ENCODE data around the gene TSACC. TPM values are rescaled to one million over a fixed set of nuclear protein-coding genes. Genes with fewer than 3 reads are reported as not detected.
A peak's percentile ranks its signal among the peaks of the same experiment; 100 is the strongest.

Gene TSACC
- total RNA-seq, 1 donor from 2014 or later = 0.25 TPM

- peaks cover 27% of the 10 kb centered on the region for H3K27me3 ChIP-seq (ENCODE audit: control insufficient read depth, insufficient read depth, low read length)
- TF ChIP-seq, protein P1, sequence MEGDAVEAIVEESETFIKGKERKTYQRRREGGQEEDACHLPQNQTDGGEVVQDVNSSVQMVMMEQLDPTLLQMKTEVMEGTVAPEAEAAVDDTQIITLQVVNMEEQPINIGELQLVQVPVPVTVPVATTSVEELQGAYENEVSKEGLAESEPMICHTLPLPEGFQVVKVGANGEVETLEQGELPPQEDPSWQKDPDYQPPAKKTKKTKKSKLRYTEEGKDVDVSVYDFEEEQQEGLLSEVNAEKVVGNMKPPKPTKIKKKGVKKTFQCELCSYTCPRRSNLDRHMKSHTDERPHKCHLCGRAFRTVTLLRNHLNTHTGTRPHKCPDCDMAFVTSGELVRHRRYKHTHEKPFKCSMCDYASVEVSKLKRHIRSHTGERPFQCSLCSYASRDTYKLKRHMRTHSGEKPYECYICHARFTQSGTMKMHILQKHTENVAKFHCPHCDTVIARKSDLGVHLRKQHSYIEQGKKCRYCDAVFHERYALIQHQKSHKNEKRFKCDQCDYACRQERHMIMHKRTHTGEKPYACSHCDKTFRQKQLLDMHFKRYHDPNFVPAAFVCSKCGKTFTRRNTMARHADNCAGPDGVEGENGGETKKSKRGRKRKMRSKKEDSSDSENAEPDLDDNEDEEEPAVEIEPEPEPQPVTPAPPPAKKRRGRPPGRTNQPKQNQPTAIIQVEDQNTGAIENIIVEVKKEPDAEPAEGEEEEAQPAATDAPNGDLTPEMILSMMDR (IDR thresholded peaks at IDR 0.05; ENCODE audit: insufficient read depth, low read length, poor library complexity, severe bottlenecking) = no peak
- no peaks in the 10 kb centered on the region for H3K36me3 ChIP-seq (ENCODE audit: control insufficient read depth, insufficient read depth, low read length)
- DNase-seq (ENCODE audit: low read depth) = no peak
- H3K4me3 ChIP-seq (ENCODE audit: low read depth, low read length) = no peak overlapping the region
These were observed 18.0 kb downstream of the TSACC start for GRCh38 chr1:156356262-156356874.

GRCh38 chr1:156356875-156357534 lies 18.7 kb downstream of the TSACC start:
- no peak for DNase-seq (ENCODE audit: low read depth)
- TF ChIP-seq, protein P1 (IDR thresholded peaks at IDR 0.05; ENCODE audit: insufficient read depth, low read length, poor library complexity, severe bottlenecking) = peak; percentile 94
- Histone ChIP-seq H3K27me3 (ENCODE audit: control insufficient read depth, insufficient read depth, low read length) (peaks cover 27% of the 10 kb centered on the region), H3K36me3 (ENCODE audit: control insufficient read depth, insufficient read depth, low read length) (no peaks in the 10 kb centered on the region), H3K4me3 (ENCODE audit: low read depth, low read length) (no peak overlapping the region)

GRCh38 chr1:156357977-156358376 lies 19.7 kb downstream of the TSACC start:
- Histone ChIP-seq H3K36me3 (ENCODE audit: control insufficient read depth, insufficient read depth, low read length) (no peaks in the 10 kb centered on the region), H3K27me3 (ENCODE audit: control insufficient read depth, insufficient read depth, low read length) (peaks cover 27% of the 10 kb centered on the region), H3K4me3 (ENCODE audit: low read depth, low read length) (no peak overlapping the region)
- TF ChIP-seq, protein P1 (IDR thresholded peaks at IDR 0.05; ENCODE audit: insufficient read depth, low read length, poor library complexity, severe bottlenecking) = no peak
- no peak for DNase-seq (ENCODE audit: low read depth)

- peaks cover 27% of the 10 kb centered on the region for H3K27me3 ChIP-seq (ENCODE audit: control insufficient read depth, insufficient read depth, low read length)
- TF ChIP-seq, protein P1 (IDR thresholded peaks at IDR 0.05; ENCODE audit: insufficient read depth, low read length, poor library complexity, severe bottlenecking) = no peak
- H3K36me3 ChIP-seq (ENCODE audit: control insufficient read depth, insufficient read depth, low read length) = no peaks in the 10 kb centered on the region
- no peak overlapping the region for H3K4me3 ChIP-seq (ENCODE audit: low read depth, low read length)
- DNase-seq (ENCODE audit: low read depth) = no peak
These were observed 20.3 kb downstream of the TSACC start for GRCh38 chr1:156358641-156359040.

DNA sequence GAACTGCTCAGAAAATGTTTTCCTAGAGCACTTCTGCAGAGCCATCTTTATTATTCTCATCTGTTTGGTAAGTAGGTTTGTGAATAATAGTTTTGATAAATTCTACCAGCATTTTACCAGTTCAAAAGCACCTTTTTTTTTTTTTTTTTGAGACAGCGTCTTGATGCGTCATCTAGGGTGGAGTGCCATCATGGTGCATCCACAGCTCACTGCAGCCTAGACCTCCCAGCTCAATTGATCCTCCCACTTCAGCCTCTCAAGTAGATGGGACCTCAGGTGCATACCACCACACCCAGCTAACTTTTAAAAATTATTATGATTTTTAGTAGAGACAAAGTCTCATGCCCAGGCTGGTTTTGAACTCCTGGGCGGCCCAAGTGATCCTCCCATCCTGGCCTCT lies 20.9 kb downstream of the TSACC start:
- Histone ChIP-seq H3K4me3 (ENCODE audit: low read depth, low read length) (no peak overlapping the region), H3K36me3 (ENCODE audit: control insufficient read depth, insufficient read depth, low read length) (no peaks in the 10 kb centered on the region), H3K27me3 (ENCODE audit: control insufficient read depth, insufficient read depth, low read length) (peaks cover 23% of the 10 kb centered on the region)
- no peak for DNase-seq (ENCODE audit: low read depth)
- TF ChIP-seq, protein P1 (IDR thresholded peaks at IDR 0.05; ENCODE audit: insufficient read depth, low read length, poor library complexity, severe bottlenecking) = no peak

Data from kidney epithelial cell (primary cell).